HK-2 (cell line): ENCODE results near the gene NLRP5.
A peak's percentile ranks its signal among the peaks of the same experiment; 100 is the strongest.
"Not testable (repeated sequence)": the region's sequence is repeated elsewhere in the genome, so short reads cannot be mapped to it uniquely, and the experiment has no call there.

ENCODE experiments used
- DNase-seq: peaks from one replicate; pipeline ENCODE4 v3.0.0-alpha.2; 2018; ENCODE audit not compliant: unreplicated experiment

Gene NLRP5

GRCh38 chr19:56098731-56099568 lies 112.4 kb downstream of the NLRP5 start:
- no peak for DNase-seq

- DNase-seq: no peak
These were observed 113.3 kb downstream of the NLRP5 start for GRCh38 chr19:56099638-56100539.

- DNase-seq: no peak
These were observed 114.5 kb downstream of the NLRP5 start for GRCh38 chr19:56101095-56101494.

GRCh38 chr19:56101746-56102535 lies 115.4 kb downstream of the NLRP5 start:
- DNase-seq: no peak

- DNase-seq: no peak
These were observed 116.5 kb downstream of the NLRP5 start for GRCh38 chr19:56103027-56103614.

- DNase-seq: no peak
These were observed 117.8 kb downstream of the NLRP5 start for GRCh38 chr19:56104423-56104822.

GRCh38 chr19:56105090-56105701 lies 118.6 kb downstream of the NLRP5 start:
- no peak for DNase-seq

GRCh38 chr19:56105831-56106396 lies 119.3 kb downstream of the NLRP5 start:
- not testable (repeated sequence) for DNase-seq

- no peak for DNase-seq
These were observed 119.8 kb downstream of the NLRP5 start for GRCh38 chr19:56106397-56106849.

- DNase-seq: no peak
These were observed 120.4 kb downstream of the NLRP5 start for GRCh38 chr19:56106993-56107392.

GRCh38 chr19:56107626-56108351 lies 121.2 kb downstream of the NLRP5 start:
- no peak for DNase-seq

GRCh38 chr19:56108447-56109195 lies 122.0 kb downstream of the NLRP5 start:
- no peak for DNase-seq

- DNase-seq: no peak
These were observed 122.7 kb downstream of the NLRP5 start for GRCh38 chr19:56109226-56109625.

GRCh38 chr19:56110515-56111448 lies 124.2 kb downstream of the NLRP5 start:
- DNase-seq: peak; percentile 69
